ENCODE results near the gene SGSH. TPM values are rescaled to one million over a fixed set of nuclear protein-coding genes. Genes with fewer than 3 reads are reported as not detected.

Gene SGSH
- total RNA-seq, 6 experiments from 2014 or later: 41.2 to 52.6 (median 47.5) TPM

DNA sequence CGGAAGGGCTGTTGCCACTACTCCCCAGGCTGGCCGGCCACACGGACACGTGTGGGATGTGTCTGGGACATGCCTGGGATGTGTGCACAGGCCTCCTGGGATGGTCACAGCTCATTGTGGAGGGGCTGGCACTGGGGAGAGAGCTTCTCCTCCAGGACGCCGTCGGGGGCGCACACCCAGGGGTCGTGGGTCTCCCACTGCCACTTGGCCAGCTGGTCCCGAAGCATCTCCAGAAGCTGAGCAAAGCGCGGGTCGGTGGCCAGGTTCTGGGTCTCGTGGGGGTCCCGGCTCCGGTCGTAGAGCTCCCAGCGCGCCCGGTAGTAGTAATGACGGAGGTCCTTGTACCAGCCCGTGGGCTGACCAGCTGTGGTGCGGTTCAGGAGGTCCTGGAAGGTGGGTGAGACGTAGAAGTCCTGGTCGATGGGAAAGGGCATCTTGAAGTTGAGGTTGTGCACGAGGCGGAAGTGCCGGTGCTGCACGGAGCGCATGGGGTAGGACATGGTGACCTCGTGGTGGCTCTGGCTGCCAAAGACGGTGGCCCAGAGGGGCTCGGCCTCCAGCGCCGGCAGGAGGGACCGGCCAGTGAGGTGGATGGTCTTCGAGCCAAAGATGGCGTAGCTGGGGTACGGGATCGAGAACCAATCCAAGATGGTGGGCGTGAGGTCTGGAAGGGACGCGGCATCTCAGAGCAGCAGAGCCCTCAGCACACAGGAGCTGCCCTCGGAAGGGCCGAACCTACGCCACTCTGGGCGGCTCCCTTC, 9.6 kb downstream of the SGSH start:
- H3K4me3 Mint-ChIP-seq: no peak overlapping the region
- H3K27me3 Mint-ChIP-seq (ENCODE audit: insufficient read depth): no peaks in the 10 kb centered on the region; the same call in 1 of the 2 replicates
- H3K4me1 Mint-ChIP-seq (ENCODE audit: low read depth): no peaks in the 10 kb centered on the region
- H3K27ac Mint-ChIP-seq: no peak overlapping the region
- DNase-seq: no peak
- TF ChIP-seq, protein P1, sequence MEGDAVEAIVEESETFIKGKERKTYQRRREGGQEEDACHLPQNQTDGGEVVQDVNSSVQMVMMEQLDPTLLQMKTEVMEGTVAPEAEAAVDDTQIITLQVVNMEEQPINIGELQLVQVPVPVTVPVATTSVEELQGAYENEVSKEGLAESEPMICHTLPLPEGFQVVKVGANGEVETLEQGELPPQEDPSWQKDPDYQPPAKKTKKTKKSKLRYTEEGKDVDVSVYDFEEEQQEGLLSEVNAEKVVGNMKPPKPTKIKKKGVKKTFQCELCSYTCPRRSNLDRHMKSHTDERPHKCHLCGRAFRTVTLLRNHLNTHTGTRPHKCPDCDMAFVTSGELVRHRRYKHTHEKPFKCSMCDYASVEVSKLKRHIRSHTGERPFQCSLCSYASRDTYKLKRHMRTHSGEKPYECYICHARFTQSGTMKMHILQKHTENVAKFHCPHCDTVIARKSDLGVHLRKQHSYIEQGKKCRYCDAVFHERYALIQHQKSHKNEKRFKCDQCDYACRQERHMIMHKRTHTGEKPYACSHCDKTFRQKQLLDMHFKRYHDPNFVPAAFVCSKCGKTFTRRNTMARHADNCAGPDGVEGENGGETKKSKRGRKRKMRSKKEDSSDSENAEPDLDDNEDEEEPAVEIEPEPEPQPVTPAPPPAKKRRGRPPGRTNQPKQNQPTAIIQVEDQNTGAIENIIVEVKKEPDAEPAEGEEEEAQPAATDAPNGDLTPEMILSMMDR (IDR thresholded peaks at IDR 0.05): no peak
- peaks cover 12% of the 10 kb centered on the region for H3K36me3 Mint-ChIP-seq (ENCODE audit: low read depth)
- no peaks in the 10 kb centered on the region for H3K9me3 Mint-ChIP-seq

DNA sequence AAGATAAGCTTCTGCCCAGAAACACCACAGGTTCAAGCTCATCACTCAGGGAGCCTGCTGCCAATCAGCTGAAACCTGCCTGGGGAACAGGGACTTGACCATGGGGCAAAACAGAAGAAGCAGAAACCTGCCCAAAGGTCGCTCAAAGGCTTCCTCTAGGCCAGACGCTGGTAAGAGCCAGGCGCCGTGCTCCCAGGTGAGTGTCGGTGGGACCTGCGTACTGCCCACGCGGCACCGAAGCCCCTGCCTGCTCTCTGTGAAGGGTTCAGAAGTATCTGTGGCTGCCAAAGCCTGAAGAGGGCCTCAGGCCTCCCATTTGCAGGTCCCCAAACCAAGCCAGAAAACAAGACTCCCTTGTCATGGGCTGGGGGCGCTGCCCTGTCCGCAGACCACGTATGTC, 10.4 kb downstream of the SGSH start:
- Mint-ChIP-seq H3K27me3 (ENCODE audit: insufficient read depth) (no peaks in the 10 kb centered on the region; the same call in 1 of the 2 replicates), H3K4me1 (ENCODE audit: low read depth) (no peaks in the 10 kb centered on the region), H3K27ac (no peak overlapping the region), H3K9me3 (no peaks in the 10 kb centered on the region), H3K4me3 (no peak overlapping the region), H3K36me3 (ENCODE audit: low read depth) (peaks cover 12% of the 10 kb centered on the region)
- TF ChIP-seq, protein P1 (IDR thresholded peaks at IDR 0.05): no peak
- DNase-seq: no peak

DNA sequence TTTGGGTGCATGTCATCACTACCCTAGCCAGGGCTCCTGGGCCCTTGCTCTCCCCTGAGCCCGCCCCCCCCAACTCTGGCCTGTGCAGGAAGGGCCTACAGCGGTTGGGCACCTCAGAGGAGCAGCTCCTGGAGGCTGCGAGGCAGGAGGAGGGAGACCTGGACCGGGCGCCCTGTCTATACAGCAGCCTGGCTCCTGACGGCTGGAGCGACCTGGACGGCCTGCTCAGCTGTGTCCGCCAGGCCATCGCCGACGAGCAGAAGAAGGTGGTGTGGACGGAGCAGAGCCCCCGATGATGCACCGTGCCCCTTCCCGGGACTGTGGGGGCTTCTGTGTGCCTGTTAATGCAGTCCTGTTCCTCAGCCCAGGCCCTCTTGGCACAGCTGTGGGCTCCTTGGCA, 12.1 kb downstream of the SGSH start:
- H3K4me3 Mint-ChIP-seq: no peak overlapping the region
- TF ChIP-seq, protein P1 (IDR thresholded peaks at IDR 0.05): no peak
- no peak overlapping the region for H3K27ac Mint-ChIP-seq
- peaks cover 12% of the 10 kb centered on the region for H3K36me3 Mint-ChIP-seq (ENCODE audit: low read depth)
- no peaks in the 10 kb centered on the region; the same call in none of the 2 replicates for H3K27me3 Mint-ChIP-seq (ENCODE audit: insufficient read depth)
- DNase-seq: no peak
- no peaks in the 10 kb centered on the region for H3K4me1 Mint-ChIP-seq (ENCODE audit: low read depth)
- H3K9me3 Mint-ChIP-seq: no peaks in the 10 kb centered on the region

DNA sequence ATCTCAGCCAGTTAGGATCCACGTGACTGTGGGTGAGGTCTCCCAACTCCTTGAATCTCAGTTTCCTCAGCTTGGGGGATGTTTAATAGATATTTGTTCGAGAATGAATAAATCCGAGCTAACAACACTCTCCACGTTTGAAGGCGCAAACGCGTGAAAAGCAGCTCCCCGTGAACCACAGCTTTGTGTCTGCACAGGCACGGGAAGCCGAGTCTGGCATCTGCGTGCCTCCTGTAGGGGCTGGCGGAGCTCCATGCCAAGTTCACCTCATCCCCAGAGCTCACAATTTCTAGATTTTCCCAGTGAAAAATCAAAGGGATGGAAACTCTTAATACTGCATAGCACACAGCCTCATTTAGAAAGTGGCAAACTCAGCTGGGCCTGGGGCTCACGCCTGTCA, 14.3 kb downstream of the SGSH start:
- DNase-seq: no peak
- Mint-ChIP-seq H3K27ac (no peak overlapping the region), H3K36me3 (ENCODE audit: low read depth) (peaks cover 5% of the 10 kb centered on the region), H3K27me3 (ENCODE audit: insufficient read depth) (no peaks in the 10 kb centered on the region; the same call in none of the 2 replicates), H3K4me1 (ENCODE audit: low read depth) (no peaks in the 10 kb centered on the region), H3K9me3 (no peaks in the 10 kb centered on the region), H3K4me3 (no peak overlapping the region)
- TF ChIP-seq, protein P1 (IDR thresholded peaks at IDR 0.05): no peak

DNA sequence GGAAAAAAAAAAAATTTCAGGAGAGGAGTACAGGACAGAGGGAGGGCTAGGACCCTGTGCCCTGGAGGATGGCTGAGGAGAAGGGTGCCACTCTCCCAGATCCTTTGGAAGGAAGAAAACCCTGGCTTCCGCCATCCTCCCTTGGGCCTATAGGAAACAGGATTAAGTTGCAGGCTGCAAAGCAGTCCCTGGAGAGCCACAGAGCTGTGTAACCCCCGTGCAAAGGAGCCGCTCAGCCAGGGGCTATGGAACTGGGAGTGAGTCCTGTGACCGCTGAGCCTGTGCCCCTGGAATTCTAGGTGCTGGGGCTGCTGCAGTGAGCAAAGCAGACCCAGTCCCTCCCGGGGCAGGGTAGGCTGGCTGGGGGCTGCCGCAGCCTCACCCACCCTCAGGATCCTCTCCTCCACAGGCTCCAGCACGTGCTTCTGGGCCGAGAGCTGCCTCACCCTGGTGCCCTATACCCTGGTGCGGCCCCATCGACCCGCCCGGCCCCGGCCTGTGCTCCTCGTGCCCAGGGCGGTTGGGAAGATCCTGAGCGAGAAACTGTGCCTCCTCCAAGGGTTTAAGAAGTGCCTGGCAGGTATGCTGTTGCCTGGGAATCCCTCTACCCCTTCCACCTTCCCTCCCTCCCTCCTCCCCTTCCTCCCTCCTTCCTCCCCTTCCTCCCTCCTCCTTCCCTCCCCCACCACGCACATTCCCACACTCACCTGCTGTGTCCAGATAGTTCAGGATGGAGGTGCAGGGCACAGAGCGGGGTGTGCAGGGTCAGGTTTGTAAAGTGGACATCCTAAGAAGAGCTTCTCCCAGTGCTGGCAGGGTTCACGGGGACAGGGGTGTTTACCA, 15.3 kb downstream of the SGSH start:
- TF ChIP-seq, protein P1 (IDR thresholded peaks at IDR 0.05): no peak
- Mint-ChIP-seq H3K9me3 (no peaks in the 10 kb centered on the region), H3K4me3 (no peak overlapping the region), H3K27me3 (ENCODE audit: insufficient read depth) (no peaks in the 10 kb centered on the region; the same call in none of the 2 replicates), H3K4me1 (ENCODE audit: low read depth) (no peaks in the 10 kb centered on the region), H3K36me3 (ENCODE audit: low read depth) (no peaks in the 10 kb centered on the region), H3K27ac (no peak overlapping the region)
- no peak for DNase-seq
